Activated CD4-positive, alpha-beta T cell treated with anti-CD3 and anti-CD28 coated beads, Interleukin-2, amount 10 ng/mL, durations not matched to agents 24 days and 14 days (primary cell): ENCODE results near the gene TNP2. TPM values are rescaled to one million over a fixed set of nuclear protein-coding genes. Genes with fewer than 3 reads are reported as not detected.
A peak's percentile ranks its signal among the peaks of the same experiment; 100 is the strongest.

Source experiments
- DNase-seq: peaks from one replicate; pipeline ENCODE4 v3.0.0; 2022
- H3K27ac Mint-ChIP-seq: one replicate; pipeline ENCODE4 v1.8.0; 2022; ENCODE audit warnings: mild to moderate bottlenecking, mixed read lengths
- H3K27me3 Mint-ChIP-seq: one replicate; pipeline ENCODE4 v1.8.0; 2022; ENCODE audit warnings: mixed read lengths
- H3K36me3 Mint-ChIP-seq: one replicate; pipeline ENCODE4 v1.8.0; 2022; ENCODE audit warnings: low read depth, mild to moderate bottlenecking, mixed read lengths
- H3K4me1 Mint-ChIP-seq: one replicate; pipeline ENCODE4 v1.8.0; 2021; ENCODE audit warnings: mixed read lengths
- H3K4me3 Mint-ChIP-seq: one replicate; pipeline ENCODE4 v1.8.0; 2022; ENCODE audit warnings: mild to moderate bottlenecking, moderate library complexity, mixed read lengths
- H3K9me3 Mint-ChIP-seq: one replicate; pipeline ENCODE4 v1.8.0; 2021; ENCODE audit warnings: mixed read lengths
- intact Hi-C: fragments of 100-400 bp; cut with micrococcal nuclease; formaldehyde crosslinking; loops from one replicate; pipeline ENCODE4 v1.15.1; 2023
- total RNA-seq: library from RNA; stranded (reverse); gene quantifications from 2 replicates; pipeline ENCODE4 v1.2.3, GENCODE V29; 2022

Gene TNP2
- total RNA-seq, 1 donor from 2014 or later, result not detected

GRCh38 chr16:11240636-11241473 is 28.3 kb downstream of the TNP2 start:
- peaks cover 42% of the 10 kb centered on the region for H3K4me1 Mint-ChIP-seq
- no peaks in the 10 kb centered on the region for H3K36me3 Mint-ChIP-seq
- H3K27me3 Mint-ChIP-seq, result no peaks in the 10 kb centered on the region
- DNase-seq, result peak; percentile 85
- peak overlapping the region; percentile 56 for H3K4me3 Mint-ChIP-seq
- H3K27ac Mint-ChIP-seq, result peak overlapping the region; percentile 83
- H3K9me3 Mint-ChIP-seq, result no peaks in the 10 kb centered on the region
- intact Hi-C loops, result no loop called here

GRCh38 chr16:11239644-11240632 is 29.2 kb downstream of the TNP2 start:
- Mint-ChIP-seq H3K27ac (peak overlapping the region; percentile 83), H3K4me3 (peak overlapping the region; percentile 56), H3K36me3 (no peaks in the 10 kb centered on the region), H3K27me3 (no peaks in the 10 kb centered on the region), H3K9me3 (no peaks in the 10 kb centered on the region), H3K4me1 (peaks cover 41% of the 10 kb centered on the region)
- intact Hi-C loops, result no loop called here
- no peak for DNase-seq

GRCh38 chr16:11238272-11239202 is 30.6 kb downstream of the TNP2 start:
- intact Hi-C loops, result no loop called here
- no peaks in the 10 kb centered on the region for H3K9me3 Mint-ChIP-seq
- H3K27ac Mint-ChIP-seq, result peak overlapping the region; percentile 39
- no peak for DNase-seq
- H3K4me3 Mint-ChIP-seq, result no peak overlapping the region
- H3K4me1 Mint-ChIP-seq, result peaks cover 52% of the 10 kb centered on the region
- H3K27me3 Mint-ChIP-seq, result no peaks in the 10 kb centered on the region
- H3K36me3 Mint-ChIP-seq, result no peaks in the 10 kb centered on the region

GRCh38 chr16:11236461-11237254 is 32.5 kb downstream of the TNP2 start:
- intact Hi-C loops, result no loop called here
- Mint-ChIP-seq H3K27ac (peak overlapping the region; percentile 72), H3K36me3 (no peaks in the 10 kb centered on the region), H3K4me1 (peaks cover 68% of the 10 kb centered on the region), H3K9me3 (no peaks in the 10 kb centered on the region), H3K4me3 (peak overlapping the region; percentile 15), H3K27me3 (no peaks in the 10 kb centered on the region)
- DNase-seq, result no peak

- H3K9me3 Mint-ChIP-seq, result no peaks in the 10 kb centered on the region
- no peak for DNase-seq
- H3K4me1 Mint-ChIP-seq, result peaks cover 73% of the 10 kb centered on the region
- no peaks in the 10 kb centered on the region for H3K27me3 Mint-ChIP-seq
- peak overlapping the region; percentile 68 for H3K27ac Mint-ChIP-seq
- H3K36me3 Mint-ChIP-seq, result no peaks in the 10 kb centered on the region
- H3K4me3 Mint-ChIP-seq, result no peak overlapping the region
- intact Hi-C loops, result no loop called here
These were observed 33.5 kb downstream of the TNP2 start for GRCh38 chr16:11235703-11235991.

GRCh38 chr16:11234884-11235702 is 34.0 kb downstream of the TNP2 start:
- peak overlapping the region; percentile 68 for H3K27ac Mint-ChIP-seq
- H3K4me3 Mint-ChIP-seq, result peak overlapping the region; percentile 19
- H3K4me1 Mint-ChIP-seq, result peaks cover 69% of the 10 kb centered on the region
- no peaks in the 10 kb centered on the region for H3K9me3 Mint-ChIP-seq
- no peaks in the 10 kb centered on the region for H3K36me3 Mint-ChIP-seq
- no peaks in the 10 kb centered on the region for H3K27me3 Mint-ChIP-seq
- peak; percentile 68 for DNase-seq
- intact Hi-C loops, result loop anchor here (1.0 kb wide), 3 partner anchors 17 to 271 kb away; no protein-coding TSS in a partner anchor

- no peaks in the 10 kb centered on the region for H3K36me3 Mint-ChIP-seq
- DNase-seq, result peak; percentile 91
- no peaks in the 10 kb centered on the region for H3K9me3 Mint-ChIP-seq
- peak overlapping the region; percentile 78 for H3K4me3 Mint-ChIP-seq
- H3K4me1 Mint-ChIP-seq, result peaks cover 71% of the 10 kb centered on the region
- peak overlapping the region; percentile 98 for H3K27ac Mint-ChIP-seq
- intact Hi-C loops, result loop anchor here (1.0 kb wide), 8 partner anchors 9 to 270 kb away; no protein-coding TSS in a partner anchor
- H3K27me3 Mint-ChIP-seq, result no peaks in the 10 kb centered on the region
These were observed 35.3 kb downstream of the TNP2 start for GRCh38 chr16:11233727-11234376.

GRCh38 chr16:11232852-11233726 is 36.0 kb downstream of the TNP2 start:
- peak overlapping the region; percentile 98 for H3K27ac Mint-ChIP-seq
- peaks cover 74% of the 10 kb centered on the region for H3K4me1 Mint-ChIP-seq
- peak; percentile 98 for DNase-seq
- no peaks in the 10 kb centered on the region for H3K9me3 Mint-ChIP-seq
- H3K4me3 Mint-ChIP-seq, result peak overlapping the region; percentile 78
- intact Hi-C loops, result loop anchor here (1.0 kb wide), 5 partner anchors 8 to 181 kb away; no protein-coding TSS in a partner anchor
- H3K36me3 Mint-ChIP-seq, result no peaks in the 10 kb centered on the region
- no peaks in the 10 kb centered on the region for H3K27me3 Mint-ChIP-seq

GRCh38 chr16:11232302-11232851 is 36.7 kb downstream of the TNP2 start:
- H3K9me3 Mint-ChIP-seq, result no peaks in the 10 kb centered on the region
- H3K27ac Mint-ChIP-seq, result peak overlapping the region; percentile 98
- peak overlapping the region; percentile 78 for H3K4me3 Mint-ChIP-seq
- H3K4me1 Mint-ChIP-seq, result peaks cover 74% of the 10 kb centered on the region
- H3K36me3 Mint-ChIP-seq, result no peaks in the 10 kb centered on the region
- no peak for DNase-seq
- H3K27me3 Mint-ChIP-seq, result no peaks in the 10 kb centered on the region
- intact Hi-C loops, result no loop called here

GRCh38 chr16:11231367-11231970 is 37.7 kb downstream of the TNP2 start:
- Mint-ChIP-seq H3K9me3 (no peaks in the 10 kb centered on the region), H3K36me3 (no peaks in the 10 kb centered on the region), H3K4me3 (peak overlapping the region; percentile 67), H3K4me1 (peaks cover 66% of the 10 kb centered on the region), H3K27ac (peak overlapping the region; percentile 98), H3K27me3 (no peaks in the 10 kb centered on the region)
- intact Hi-C loops, result no loop called here
- no peak for DNase-seq
